HG03103 (cell line): ENCODE measurements around the gene TSPAN33.

Source experiments
- ATAC-seq: cut with Tn5 transposase; IDR thresholded peaks from one replicate; pipeline ENCODE4 v1.9.1; 2021; ENCODE audit warnings: low read depth; ENCODE audit not compliant: unreplicated experiment

The TSPAN33 gene

DNA sequence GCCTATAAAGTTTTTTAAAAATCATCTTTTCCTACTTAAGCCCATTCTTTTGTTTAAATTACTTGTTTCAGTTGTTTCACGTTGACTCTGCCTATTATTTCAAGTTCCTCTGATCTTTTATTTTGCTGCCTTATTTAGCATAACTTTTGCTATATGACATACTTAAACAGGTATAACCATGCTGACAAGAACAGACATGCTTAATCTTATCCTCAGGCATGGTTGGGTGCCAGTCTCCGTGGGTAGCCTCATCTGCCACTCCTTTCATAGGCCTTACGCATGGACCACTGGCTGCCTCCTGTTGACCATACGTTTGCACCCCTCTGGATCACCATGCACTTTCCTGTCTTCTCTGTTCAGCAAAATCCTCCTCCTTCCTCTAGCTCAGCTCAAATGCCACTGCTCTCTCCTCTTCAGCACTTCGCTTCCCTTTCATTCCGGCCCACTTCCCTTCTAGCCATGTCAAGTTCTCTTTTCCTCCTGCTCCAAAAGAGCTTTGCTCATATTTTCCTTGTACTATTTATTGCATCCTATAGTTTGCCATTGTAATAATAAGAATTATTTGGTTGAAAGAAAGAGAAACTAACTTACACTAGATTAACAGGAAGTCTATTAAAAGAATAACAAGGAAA is 10.0 kb upstream of the TSPAN33 start:
- no peak for ATAC-seq

- ATAC-seq = no peak
These were observed 7.4 kb upstream of the TSPAN33 start for GRCh38 chr7:129136887-129137642.

DNA sequence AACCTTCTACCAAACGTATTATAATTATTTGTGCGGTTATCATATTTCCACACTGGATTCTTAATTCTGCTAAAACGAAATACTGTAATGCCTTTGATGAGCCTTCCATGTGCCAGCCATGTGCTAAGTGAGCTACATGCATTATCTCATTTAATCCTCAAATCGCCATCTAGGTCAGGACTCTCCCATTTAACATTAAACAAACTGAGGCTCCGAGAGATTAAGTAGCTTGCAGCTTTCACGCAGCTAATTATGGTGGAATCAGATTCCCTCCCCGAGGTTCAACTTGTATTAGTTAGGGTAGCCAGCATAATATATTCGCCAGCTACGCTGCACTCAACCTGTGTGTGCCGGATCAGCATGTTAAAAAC is 798 bp upstream of the TSPAN33 start:
- no peak for ATAC-seq

DNA sequence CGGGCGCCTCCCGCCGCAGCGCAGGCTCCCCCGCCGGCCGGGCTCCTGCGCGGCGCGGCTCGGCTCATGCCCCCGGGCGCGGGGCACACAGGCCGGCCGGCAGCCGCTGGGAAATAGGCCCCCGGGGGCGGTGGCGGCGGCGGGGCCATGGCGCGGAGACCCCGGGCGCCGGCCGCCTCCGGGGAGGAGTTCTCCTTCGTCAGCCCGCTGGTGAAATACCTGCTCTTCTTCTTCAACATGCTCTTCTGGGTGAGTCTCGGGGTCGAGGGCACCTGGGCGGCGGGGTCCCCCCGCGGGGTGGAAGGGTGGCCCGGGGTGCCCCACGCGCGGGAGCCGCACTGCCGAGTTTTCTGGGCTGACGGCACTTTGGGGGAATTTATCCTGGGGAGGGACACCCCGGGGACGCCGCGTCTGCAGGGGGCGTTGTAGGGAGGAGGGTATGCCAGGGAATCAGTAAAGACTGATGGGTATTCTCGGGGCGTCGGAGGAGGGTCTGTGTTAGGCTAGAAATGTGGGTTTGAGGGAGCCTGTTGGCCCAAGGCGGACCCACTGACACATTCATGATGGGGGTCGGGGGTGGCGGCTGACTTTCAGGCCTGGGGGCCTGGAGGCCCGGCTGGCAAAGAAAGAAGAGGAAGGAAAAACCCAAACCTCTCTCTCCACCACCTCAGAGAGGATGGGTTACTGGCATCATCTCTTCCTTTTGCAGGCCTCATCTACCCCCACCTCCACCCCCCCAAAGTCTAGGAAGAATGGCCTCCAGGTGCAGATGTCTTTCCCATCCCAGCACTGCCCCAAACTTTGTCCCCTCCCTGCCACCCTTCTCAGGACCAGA is 544 bp downstream of the TSPAN33 start:
- no peak for ATAC-seq

GRCh38 chr7:129146237-129146979 is 1.9 kb downstream of the TSPAN33 start:
- no peak for ATAC-seq

- no peak for ATAC-seq
These were observed 3.2 kb downstream of the TSPAN33 start for GRCh38 chr7:129147731-129148130.

DNA sequence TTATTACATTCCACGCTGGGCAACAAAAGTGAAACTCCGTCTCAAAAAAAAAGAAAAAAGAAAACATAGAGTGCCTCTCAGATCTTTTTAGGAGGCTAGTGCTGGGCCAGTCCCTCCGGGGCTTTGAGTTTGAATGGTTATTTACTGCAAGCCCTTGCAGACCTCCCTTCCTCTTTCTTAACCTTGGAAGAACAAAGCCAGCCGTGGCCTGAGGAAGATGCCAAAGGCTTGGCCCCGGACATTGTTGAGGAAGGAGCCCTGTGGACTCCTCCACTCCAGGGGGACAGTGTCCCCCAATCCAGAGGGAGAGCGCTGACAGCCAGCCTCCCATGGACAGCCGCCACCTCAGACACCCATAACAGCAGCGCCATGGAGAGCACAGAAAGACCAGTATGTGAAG is 5.0 kb downstream of the TSPAN33 start:
- no peak for ATAC-seq

DNA sequence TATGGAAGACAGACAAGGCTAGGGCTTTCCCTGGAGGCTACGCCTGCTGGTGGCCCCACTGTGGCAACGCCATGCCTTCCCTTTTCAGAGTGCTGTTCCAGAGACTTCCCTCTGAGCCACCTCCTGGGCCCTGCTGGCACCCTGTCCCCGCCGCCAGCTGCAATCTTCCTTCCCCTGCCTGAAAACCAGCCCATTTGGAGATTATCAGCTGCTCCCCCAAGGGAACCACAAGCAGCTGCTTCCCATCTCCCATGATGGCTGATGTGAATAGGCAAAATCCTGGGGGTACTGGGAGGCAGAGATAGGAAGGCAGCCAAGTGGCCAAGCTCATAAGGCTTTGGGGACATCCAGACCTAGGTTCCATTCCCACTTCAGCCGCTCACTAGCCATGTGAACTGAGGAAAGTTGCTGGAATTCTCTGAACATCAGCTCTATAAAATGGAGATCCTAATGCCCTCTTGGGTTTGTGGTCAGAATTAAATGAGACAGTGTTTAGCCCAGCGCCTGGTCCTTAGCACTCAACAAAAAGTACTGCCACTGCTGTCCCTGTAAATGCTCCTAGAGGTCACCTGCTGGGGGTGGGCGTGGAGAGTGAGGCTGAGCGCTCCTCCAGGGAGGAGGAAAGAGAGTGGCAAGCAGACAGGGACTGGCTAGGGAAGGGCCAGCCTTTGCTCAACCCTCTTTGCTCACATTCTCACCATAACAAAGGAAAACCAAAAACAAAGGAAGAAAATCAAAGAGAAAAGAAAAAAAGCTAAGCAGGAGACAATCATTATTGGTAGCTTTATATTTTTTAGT is 5.9 kb downstream of the TSPAN33 start:
- ATAC-seq = no peak

GRCh38 chr7:129157651-129158050 is 13.1 kb downstream of the TSPAN33 start:
- ATAC-seq = no peak

DNA sequence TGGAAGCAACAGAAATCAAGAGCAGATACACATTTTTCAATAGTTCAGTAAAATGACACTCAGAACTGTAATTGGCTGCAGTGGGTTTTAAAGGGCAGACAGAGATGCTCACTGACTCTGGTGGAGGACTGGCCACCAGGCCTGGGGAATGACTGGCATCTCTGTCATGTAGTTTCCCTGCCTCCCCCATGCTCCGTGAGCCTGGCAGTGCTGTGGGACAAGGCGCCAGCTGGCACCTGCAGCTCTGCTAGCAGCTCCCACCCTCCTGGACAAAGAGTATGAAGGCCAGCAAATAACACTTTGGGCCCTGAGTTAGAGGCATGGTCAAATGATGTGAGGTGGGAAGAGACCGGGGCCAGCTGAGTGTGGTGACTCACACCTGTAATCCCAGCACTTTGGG is 15.0 kb downstream of the TSPAN33 start:
- ATAC-seq = no peak

DNA sequence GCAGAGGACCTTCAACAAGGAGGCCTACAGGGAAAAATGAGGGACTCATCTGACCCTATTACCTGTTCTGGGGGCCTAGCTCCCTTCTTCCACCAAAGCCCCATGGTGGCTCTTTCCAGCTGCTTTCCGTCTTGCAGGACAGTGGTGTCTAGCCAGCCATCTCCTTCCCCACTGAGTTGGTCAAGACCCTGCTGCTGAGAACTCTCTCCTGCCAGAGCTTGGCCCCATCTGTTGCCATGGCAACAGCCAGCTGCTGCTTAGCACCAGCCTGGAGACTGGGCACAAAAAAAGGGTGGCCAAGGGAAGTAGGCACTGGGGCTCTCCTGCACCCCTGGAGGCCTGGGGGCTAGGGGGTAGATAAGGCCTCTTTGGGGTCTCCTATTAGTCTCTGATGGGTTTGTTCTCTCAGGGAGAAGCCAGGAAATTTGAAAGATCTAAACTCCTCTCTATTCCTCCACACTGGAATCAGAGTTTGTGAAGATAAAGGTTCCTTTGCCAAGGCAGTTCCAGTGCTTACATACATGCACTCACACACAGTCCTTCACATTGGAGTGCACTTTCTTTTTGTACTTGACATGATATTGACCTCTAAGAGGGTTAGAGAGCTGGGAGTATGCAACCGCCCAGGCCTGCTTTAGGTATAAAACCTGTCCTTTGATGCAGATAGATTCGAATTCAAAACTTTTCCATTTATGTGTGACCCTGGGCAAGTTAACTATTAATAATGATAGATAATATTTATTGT is 15.8 kb downstream of the TSPAN33 start:
- ATAC-seq = no peak

DNA sequence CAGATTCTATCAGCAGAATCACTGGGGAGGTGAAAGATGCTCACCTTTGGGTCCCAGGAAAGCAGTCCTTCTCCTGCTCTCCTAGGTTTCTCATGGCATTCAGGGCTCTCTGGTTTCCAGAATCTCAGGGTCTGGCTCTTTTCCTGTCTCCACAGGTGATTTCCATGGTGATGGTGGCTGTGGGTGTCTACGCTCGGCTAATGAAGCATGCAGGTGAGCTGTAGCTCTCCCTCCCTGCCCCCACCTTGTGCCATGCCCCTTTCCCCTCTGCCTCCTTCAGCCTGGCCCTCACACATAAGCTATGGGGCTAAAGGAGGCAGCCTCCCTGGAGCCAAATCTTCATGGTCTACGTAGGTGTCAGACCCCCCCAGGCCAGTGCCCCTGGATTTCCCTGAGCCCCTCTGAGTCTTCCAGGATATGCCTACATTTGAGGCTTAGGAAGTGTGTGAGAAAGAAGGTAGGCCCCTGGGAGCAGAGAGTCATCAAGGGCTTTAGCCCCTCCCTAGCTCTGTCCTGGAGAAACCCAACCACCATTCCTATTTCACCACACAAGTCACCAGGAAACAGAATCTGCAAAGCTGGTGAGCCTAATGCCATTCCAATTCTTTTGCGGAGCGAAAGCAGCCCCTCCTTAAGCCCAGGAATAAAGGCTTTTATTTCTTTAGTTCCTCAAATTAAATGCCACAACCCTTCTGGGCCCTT is 17.2 kb downstream of the TSPAN33 start:
- no peak for ATAC-seq

GRCh38 chr7:129162732-129163131 is 18.2 kb downstream of the TSPAN33 start:
- ATAC-seq = no peak

- no peak for ATAC-seq
These were observed 19.5 kb downstream of the TSPAN33 start for GRCh38 chr7:129163875-129164544.

DNA sequence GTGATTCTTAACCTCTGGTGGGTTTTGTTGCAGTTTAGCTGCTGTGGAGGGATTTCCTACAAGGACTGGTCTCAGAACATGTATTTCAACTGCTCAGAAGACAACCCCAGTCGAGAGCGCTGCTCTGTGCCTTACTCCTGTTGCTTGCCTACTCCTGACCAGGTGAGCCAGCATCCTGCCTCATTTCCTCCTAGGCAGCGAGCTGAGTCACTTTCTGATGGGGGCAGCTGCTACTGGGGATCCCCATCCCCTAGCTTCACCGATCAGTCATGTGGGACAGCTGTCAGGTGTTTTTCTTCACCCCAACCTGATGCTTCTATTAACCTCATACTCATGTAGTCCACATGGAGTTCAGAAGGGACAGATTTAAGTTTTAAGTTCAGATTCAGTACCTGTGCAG is 22.2 kb downstream of the TSPAN33 start:
- ATAC-seq = no peak

DNA sequence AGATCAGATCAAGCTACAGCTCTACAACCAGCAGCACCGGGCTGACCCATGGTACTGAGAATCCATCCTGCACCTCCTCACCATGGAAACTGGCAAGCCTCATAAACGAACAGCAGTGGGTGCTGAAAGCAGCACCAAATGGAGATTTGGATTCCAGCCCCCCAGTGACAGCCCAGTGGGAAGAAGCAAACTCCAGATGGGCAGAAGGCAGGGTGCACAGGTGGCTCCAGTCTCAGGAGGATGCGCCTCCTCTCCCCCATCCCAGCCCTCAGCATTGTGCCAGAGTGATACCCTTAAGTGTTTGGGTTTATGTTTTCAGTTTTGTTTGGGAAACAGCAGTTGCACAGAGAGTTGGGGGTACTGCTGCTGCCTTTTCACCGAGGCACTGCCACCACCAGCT is 23.3 kb downstream of the TSPAN33 start:
- ATAC-seq = no peak

DNA sequence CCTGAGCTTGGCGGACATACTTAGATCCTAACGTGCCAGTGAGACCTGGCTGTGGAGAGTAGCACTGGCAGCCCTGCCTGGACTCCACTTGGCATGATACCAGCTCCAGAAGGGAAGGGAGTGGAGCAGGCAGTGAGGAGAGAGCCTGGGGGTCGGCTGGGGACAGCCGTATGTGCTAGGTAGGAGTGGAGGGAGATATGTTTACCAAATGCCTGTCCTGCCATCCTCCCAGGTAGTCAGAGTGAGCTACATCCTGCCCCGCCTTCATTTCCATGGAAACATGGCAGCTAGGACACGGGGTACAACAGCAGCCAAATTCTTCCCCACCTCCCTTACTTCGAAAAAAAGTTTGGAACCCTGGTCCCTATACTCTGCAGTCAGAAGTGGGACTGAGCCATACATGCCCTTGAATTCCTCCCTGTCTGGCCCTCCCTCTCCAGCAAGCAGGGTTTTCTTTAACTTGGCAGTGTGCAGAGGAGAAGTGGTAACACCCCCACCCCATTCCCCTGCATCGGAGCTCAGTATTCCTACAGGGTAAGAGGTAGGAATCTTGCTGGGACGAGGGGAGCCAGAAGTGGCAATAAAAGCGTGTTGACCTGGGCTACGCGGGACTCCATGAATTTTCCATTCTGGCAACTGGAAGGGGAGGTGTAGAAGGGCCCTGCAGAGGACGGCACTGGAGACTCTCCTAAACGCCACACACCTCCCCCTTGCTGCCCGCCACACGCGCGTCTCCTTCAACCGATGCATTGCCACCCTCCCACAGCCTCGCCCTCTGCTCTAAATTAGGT is 23.9 kb downstream of the TSPAN33 start:
- ATAC-seq = no peak
